ENCODE measurements around the gene CAPG.

GRCh38 chr2:85435981-85436835 is 26.0 kb upstream of the CAPG start:
- TF ChIP-seq MXI1 (conservative IDR thresholded peaks at IDR 0.05; ENCODE audit: poor library complexity, severe bottlenecking) (no peak), CTCF (IDR thresholded peaks at IDR 0.05; ENCODE audit: poor library complexity, severe bottlenecking) (no peak), REST (IDR thresholded peaks at IDR 0.05; ENCODE audit: borderline replicate concordance) (no peak), EP300 (conservative IDR thresholded peaks at IDR 0.05; ENCODE audit: poor library complexity, severe bottlenecking) (no peak), POLR2AphosphoS5 (IDR thresholded peaks at IDR 0.05) (no peak), EZH2 (IDR thresholded peaks at IDR 0.05; ENCODE audit: borderline replicate concordance, insufficient read depth, low read length, poor library complexity, severe bottlenecking) (no peak), TAF1 (IDR thresholded peaks at IDR 0.05; ENCODE audit: low read depth) (no peak), SMC3 (conservative IDR thresholded peaks at IDR 0.05; ENCODE audit: poor library complexity) (no peak), RAD21 (conservative IDR thresholded peaks at IDR 0.05) (no peak)
